ENCODE data around the gene HABP4. TPM values are rescaled to one million over a fixed set of nuclear protein-coding genes. Genes with fewer than 3 reads are reported as not detected.

Gene HABP4
- total RNA-seq, 1 donor from 2014 or later: 14.3 TPM

DNA sequence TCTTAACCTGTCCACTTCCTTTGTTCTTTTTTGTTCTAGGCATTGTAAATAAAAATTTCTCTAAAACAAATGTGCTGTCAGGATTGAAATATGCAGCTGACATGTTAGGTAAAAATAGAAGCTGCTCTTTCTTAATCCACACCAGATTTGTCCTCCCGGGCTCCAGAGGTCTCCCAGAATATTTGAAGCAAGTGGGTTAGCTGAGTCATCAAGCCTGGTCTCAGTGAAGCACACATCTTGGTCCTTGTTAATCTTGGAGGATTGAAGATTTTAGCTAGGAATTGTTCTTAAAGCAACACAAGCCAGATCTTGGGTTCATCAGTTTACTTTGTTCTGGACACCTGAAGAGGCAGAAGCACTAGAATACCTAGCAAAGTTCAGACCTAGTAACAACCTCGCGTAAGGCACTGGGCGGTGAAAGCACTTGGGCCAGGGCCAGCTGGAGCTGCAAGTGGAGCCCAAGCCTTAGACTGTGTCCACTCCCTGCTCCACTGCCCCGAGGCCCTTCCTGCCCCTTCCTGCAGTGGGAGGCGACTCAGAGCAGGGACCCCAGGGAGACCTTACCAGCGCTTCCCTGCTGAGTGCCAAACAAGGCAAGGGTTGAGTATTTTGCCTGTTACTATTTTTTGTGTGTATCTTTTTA lies 36.5 kb downstream of the HABP4 start:
- H3K4me3 Mint-ChIP-seq (ENCODE audit: low read depth): no peak overlapping the region
- no peak for DNase-seq (ENCODE audit: low spot score)
- peaks cover 53% of the 10 kb centered on the region for H3K36me3 Mint-ChIP-seq (ENCODE audit: low read depth)
- H3K4me1 Mint-ChIP-seq (ENCODE audit: low read depth): no peaks in the 10 kb centered on the region
- H3K27ac Mint-ChIP-seq: no peak overlapping the region
- no peaks in the 10 kb centered on the region for H3K27me3 Mint-ChIP-seq (ENCODE audit: low read depth)
- H3K9me3 Mint-ChIP-seq: no peaks in the 10 kb centered on the region
- intact Hi-C loops (cut with micrococcal nuclease): no loop called here

DNA sequence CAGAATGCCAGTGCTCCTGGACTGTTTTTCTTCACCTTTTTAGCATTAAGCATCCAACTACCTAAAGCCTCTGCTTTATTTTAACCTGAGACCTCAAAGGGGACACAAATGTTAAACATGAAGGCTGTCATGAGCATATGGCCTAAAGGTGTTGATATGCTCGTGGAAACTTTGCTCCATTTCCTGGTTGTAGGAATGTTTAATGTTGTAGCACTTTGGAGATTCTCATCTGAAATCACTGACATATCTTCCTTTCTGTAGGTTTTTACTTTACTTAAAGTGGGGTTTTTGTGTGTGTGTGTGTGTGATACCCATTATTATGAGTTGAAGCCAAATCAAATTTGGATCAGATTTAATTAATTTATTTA lies 37.0 kb downstream of the HABP4 start:
- peaks cover 55% of the 10 kb centered on the region for H3K36me3 Mint-ChIP-seq (ENCODE audit: low read depth)
- H3K27ac Mint-ChIP-seq: no peak overlapping the region
- intact Hi-C loops (cut with micrococcal nuclease): no loop called here
- H3K4me3 Mint-ChIP-seq (ENCODE audit: low read depth): no peak overlapping the region
- H3K4me1 Mint-ChIP-seq (ENCODE audit: low read depth): peaks cover 2% of the 10 kb centered on the region
- no peaks in the 10 kb centered on the region for H3K9me3 Mint-ChIP-seq
- DNase-seq (ENCODE audit: low spot score): no peak
- no peaks in the 10 kb centered on the region for H3K27me3 Mint-ChIP-seq (ENCODE audit: low read depth)

DNA sequence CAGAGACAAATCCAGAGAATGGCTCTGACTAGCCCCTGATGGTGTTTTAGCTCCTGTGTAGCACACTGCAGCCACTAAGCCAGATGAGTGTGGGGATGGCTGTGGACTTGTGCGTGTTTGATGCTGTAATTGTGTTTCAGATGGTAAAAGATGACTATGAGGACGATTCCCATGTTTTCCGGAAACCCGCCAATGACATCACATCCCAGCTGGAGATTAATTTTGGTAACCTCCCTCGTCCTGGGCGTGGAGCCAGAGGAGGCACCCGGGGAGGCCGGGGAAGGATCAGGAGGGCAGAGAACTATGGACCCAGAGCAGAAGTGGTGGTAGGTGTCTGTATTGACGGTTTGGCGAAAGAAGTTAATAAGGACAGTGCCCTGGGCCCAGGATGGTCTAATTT lies 38.0 kb downstream of the HABP4 start:
- Mint-ChIP-seq H3K4me1 (ENCODE audit: low read depth) (peaks cover 2% of the 10 kb centered on the region), H3K36me3 (ENCODE audit: low read depth) (peaks cover 47% of the 10 kb centered on the region), H3K27ac (no peak overlapping the region), H3K27me3 (ENCODE audit: low read depth) (no peaks in the 10 kb centered on the region), H3K4me3 (ENCODE audit: low read depth) (no peak overlapping the region), H3K9me3 (no peaks in the 10 kb centered on the region)
- DNase-seq (ENCODE audit: low spot score): no peak
- intact Hi-C loops (cut with micrococcal nuclease): no loop called here

DNA sequence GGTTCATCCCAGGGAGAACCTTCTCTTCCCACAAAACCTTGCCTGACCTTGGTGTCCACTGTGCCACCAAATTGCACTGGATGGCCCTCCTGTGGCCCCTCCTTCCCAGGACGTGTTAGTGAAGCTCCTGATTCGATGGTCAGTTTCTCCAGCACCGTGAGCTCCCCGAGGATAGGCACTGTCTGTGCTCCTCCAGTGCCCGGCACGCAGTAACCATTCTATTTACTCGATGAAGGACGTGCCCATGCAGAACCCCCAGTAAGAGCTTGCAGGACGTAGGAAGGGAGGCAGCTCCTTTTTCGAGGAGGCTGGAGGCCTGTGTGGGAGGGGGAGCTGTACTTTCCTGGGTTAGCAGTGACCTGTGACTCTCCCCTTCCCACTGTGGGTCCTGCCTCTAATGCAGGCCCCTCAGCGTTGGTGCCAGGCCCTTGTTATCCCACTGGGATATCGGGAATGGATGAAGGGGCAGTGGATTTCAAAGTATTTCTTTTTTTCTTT lies 39.6 kb downstream of the HABP4 start:
- intact Hi-C loops (cut with micrococcal nuclease): no loop called here
- DNase-seq (ENCODE audit: low spot score): no peak
- Mint-ChIP-seq H3K4me1 (ENCODE audit: low read depth) (peaks cover 2% of the 10 kb centered on the region), H3K27me3 (ENCODE audit: low read depth) (no peaks in the 10 kb centered on the region), H3K9me3 (no peaks in the 10 kb centered on the region), H3K36me3 (ENCODE audit: low read depth) (peaks cover 40% of the 10 kb centered on the region), H3K27ac (no peak overlapping the region), H3K4me3 (ENCODE audit: low read depth) (no peak overlapping the region)

DNA sequence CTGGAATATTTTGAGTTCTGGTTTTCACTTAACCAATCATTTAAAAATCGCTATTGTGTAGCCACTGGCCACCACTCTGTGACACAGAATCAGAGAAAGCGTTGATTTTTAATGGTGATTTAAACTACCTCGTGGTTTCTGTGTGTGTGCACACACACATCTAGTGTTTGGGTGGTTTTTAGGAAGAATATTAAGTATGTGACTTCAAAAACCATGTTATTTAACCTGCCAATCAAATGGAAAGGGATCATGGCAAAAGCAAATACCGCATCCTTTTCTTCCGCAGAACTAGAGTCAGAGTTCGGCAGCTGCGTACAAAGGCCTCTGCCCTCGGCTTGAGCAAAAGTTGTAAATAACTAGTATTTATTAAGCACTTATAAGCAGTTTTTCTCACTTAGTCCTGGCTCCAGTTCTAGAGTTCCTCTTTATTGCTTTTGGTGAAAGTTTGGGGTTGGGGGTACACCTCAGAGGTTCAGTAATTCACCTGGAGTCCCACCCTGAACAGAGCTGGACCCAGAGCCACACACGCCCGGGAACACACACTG lies 40.6 kb downstream of the HABP4 start:
- Mint-ChIP-seq H3K27me3 (ENCODE audit: low read depth) (no peaks in the 10 kb centered on the region), H3K36me3 (ENCODE audit: low read depth) (peaks cover 31% of the 10 kb centered on the region), H3K9me3 (no peaks in the 10 kb centered on the region), H3K4me3 (ENCODE audit: low read depth) (no peak overlapping the region), H3K4me1 (ENCODE audit: low read depth) (peaks cover 2% of the 10 kb centered on the region), H3K27ac (no peak overlapping the region)
- intact Hi-C loops (cut with micrococcal nuclease): loop anchor here (1.0 to 5.0 kb wide), 2 partner anchors 11 to 38 kb away; partner anchors contain the start of gene HABP4
- DNase-seq (ENCODE audit: low spot score): no peak

DNA sequence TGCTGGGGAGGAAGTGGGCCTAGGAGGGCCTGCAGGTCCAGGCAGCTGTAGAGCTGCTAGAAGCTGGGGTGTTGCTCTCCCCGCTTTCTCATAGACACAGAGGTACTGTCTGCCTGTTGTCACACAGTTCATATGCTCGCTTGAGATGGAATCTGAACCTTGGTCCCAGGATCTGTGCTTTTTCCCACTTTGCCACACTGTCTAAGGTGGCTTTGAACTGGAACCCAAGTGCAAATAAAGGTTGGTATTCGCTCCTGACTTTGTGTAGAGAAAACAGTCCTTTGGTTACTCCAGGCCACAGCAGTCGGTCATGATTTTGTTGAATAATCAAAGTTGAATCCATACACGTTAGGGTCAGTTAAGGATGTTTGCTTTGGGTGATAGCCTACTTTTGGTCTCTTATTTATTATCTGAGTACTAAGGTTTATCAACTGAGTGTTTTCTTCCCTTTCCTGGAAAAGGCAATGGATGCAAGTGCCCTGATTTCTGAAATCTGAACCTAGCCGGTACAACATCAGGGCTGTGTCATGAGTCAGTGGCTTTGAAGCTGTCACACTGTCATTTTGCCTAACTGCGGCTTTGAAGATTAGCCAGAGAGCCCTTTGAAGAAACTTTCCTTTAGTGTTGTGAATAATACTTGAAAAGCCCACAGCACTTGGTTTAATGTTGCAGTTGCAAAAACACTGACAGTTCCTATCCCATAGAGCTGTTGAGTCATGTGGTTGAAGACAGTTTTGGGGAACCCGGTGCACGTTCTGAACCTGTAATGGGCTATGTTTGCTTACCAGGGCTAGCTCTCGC lies 41.3 kb downstream of the HABP4 start:
- intact Hi-C loops (cut with micrococcal nuclease): loop anchor here (1.0 to 5.0 kb wide), 2 partner anchors 12 to 39 kb away; partner anchors contain the start of gene HABP4

DNA sequence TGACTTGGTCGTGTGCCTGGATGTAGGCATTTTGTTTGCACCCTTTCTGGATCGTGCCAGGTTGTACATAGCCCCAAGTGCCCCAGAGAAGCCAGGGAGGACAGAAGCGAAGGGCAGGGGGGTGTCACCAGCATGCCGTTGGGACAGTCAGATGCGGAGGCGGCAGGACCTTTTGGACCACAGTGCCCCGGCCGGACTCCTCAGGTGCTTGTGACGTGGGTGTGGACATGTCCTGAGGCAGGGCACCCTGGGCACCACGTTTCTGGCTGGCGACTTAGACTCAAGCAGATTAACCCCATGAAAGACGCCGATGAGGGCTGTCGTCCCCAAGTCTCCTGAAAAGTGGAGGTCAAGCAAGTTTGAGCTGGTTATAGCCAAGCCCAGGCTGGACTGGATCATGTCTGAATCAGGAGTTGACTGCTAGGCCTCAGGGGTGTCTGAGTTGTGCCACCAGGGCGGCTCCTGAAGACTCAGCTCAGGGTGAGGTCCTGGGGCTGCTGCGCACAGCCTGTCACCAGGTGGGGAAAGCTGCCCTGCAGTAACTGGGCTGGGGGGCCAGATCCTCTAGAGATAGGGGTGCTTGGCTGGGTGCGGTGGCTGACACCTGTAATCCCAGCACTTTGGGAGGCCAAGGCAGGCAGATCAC lies 42.0 kb downstream of the HABP4 start:
- Mint-ChIP-seq H3K27ac (peak overlapping the region; percentile 74), H3K9me3 (no peaks in the 10 kb centered on the region), H3K36me3 (ENCODE audit: low read depth) (peaks cover 26% of the 10 kb centered on the region), H3K27me3 (ENCODE audit: low read depth) (no peaks in the 10 kb centered on the region), H3K4me1 (ENCODE audit: low read depth) (peaks cover 2% of the 10 kb centered on the region), H3K4me3 (ENCODE audit: low read depth) (no peak overlapping the region)
- intact Hi-C loops (cut with micrococcal nuclease): loop anchor here (1.0 to 5.0 kb wide), 2 partner anchors 13 to 40 kb away; partner anchors contain the start of gene HABP4
- DNase-seq (ENCODE audit: low spot score): no peak

More for the DNA sequence above, 41.3 kb downstream of the HABP4 start:
- Mint-ChIP-seq H3K27ac (peak overlapping the region; percentile 74), H3K4me1 (ENCODE audit: low read depth) (peaks cover 2% of the 10 kb centered on the region), H3K9me3 (no peaks in the 10 kb centered on the region), H3K27me3 (ENCODE audit: low read depth) (no peaks in the 10 kb centered on the region), H3K36me3 (ENCODE audit: low read depth) (peaks cover 29% of the 10 kb centered on the region), H3K4me3 (ENCODE audit: low read depth) (no peak overlapping the region)
- DNase-seq (ENCODE audit: low spot score): no peak

DNA sequence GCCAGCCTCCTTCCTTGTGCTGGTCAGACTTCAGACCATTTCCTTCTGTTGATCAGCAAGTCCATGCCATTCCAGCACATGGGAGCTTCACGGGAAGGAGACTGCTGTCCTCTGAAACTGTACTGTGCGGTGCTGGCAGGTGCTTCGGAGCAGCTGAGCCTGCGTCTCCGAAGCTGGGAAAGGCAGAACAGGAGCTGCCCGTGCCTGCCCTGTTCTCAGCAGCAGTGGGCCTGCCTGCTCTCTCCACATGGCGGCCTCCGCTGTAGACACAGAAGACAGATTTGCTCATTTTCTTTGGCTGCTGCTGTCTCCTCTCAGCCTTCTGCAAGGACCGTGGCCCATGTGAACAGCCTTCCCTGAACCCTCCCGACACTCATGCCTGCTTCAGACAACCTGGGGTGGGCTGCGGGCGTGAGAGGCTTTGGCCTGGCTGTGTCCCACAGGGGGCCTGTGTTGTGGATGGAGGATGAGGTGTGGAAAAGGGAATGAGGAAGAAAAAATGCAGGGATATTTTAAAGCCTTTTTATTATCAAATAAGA lies 43.1 kb downstream of the HABP4 start:
- Mint-ChIP-seq H3K4me1 (ENCODE audit: low read depth) (peaks cover 2% of the 10 kb centered on the region), H3K27me3 (ENCODE audit: low read depth) (no peaks in the 10 kb centered on the region), H3K27ac (no peak overlapping the region), H3K9me3 (no peaks in the 10 kb centered on the region), H3K36me3 (ENCODE audit: low read depth) (peaks cover 22% of the 10 kb centered on the region), H3K4me3 (ENCODE audit: low read depth) (no peak overlapping the region)
- no peak for DNase-seq (ENCODE audit: low spot score)
- intact Hi-C loops (cut with micrococcal nuclease): loop anchor here (5.0 kb wide), 1 partner anchor 41 kb away; the partner anchor contains the start of gene HABP4

DNA sequence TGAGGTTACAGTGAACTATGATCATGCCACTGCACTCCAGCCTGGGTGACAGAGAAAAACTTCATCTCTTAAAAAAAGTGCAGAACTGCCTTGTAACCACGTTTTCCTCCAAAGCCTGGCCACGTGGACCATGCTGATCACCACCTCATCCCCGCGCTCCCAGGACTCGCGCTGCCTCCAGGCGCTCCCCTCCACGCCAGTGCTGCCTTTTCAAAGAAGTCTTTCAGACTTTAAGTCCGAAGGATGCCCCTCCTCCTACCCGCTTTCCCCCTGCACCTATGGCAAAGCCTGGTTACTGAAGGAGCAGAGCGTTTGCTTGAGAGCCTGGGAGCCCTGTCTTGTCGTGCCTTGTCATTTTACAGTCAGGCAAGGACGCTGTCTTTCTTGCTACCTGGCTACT lies 43.8 kb downstream of the HABP4 start:
- no peak overlapping the region for H3K27ac Mint-ChIP-seq
- no peak for DNase-seq (ENCODE audit: low spot score)
- peaks cover 2% of the 10 kb centered on the region for H3K4me1 Mint-ChIP-seq (ENCODE audit: low read depth)
- H3K4me3 Mint-ChIP-seq (ENCODE audit: low read depth): no peak overlapping the region
- no peaks in the 10 kb centered on the region for H3K9me3 Mint-ChIP-seq
- peaks cover 17% of the 10 kb centered on the region for H3K36me3 Mint-ChIP-seq (ENCODE audit: low read depth)
- intact Hi-C loops (cut with micrococcal nuclease): loop anchor here (5.0 kb wide), 1 partner anchor 41 kb away; the partner anchor contains the start of gene HABP4
- H3K27me3 Mint-ChIP-seq (ENCODE audit: low read depth): no peaks in the 10 kb centered on the region

DNA sequence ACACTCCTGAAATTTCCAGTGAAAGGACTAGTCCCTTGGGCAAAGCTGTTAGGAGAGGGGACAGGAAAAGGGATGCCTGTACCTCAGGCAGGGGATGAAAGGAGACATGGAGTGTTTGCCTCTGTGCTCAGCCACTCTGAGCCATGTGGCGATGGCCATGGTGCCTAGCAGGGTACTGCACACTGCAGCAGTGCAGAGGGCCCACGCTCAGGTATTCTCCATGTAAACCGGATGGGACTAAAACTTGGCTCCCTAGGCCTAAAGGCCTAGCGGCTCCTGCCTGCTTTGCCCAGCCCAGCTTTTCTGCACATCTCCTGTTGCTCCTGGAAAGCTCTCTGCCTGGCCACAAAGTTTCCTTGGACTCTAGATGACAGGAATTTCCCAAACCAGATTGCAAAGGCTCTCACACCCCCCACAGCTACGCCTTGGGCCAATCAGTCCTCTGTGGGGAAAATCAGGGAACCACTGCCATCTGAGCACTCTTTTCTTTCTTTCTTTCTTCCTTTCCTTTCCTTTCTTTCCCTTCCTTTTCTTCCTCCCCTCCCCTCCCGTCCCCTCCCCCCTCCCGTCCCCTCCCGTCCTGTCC lies 44.3 kb downstream of the HABP4 start:
- no peak overlapping the region for H3K4me3 Mint-ChIP-seq (ENCODE audit: low read depth)
- H3K27me3 Mint-ChIP-seq (ENCODE audit: low read depth): no peaks in the 10 kb centered on the region
- H3K4me1 Mint-ChIP-seq (ENCODE audit: low read depth): peaks cover 2% of the 10 kb centered on the region
- intact Hi-C loops (cut with micrococcal nuclease): loop anchor here (5.0 kb wide), 1 partner anchor 42 kb away; the partner anchor contains the start of gene HABP4
- no peaks in the 10 kb centered on the region for H3K9me3 Mint-ChIP-seq
- peaks cover 13% of the 10 kb centered on the region for H3K36me3 Mint-ChIP-seq (ENCODE audit: low read depth)
- no peak for DNase-seq (ENCODE audit: low spot score)
- H3K27ac Mint-ChIP-seq: no peak overlapping the region

DNA sequence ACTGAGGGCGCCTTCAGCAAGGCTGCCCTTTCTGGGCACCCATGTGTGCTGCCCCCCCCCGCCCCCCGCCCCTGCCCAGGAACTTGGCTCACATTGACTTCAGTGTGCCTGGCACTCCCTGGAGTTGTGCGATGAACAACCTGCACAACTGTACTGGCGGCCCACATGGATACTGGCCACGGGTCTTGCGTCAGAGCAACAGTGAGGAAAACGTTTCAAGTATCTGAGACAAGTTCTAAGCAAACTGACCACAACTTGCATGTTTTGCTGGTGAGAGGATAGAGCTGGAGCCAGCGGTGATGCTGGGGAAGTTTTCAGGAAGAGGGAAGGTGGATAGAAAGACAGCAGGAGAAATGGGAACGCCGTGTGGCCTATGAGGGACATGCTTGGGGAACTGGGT lies 45.4 kb downstream of the HABP4 start:
- DNase-seq (ENCODE audit: low spot score): no peak
- H3K9me3 Mint-ChIP-seq: no peaks in the 10 kb centered on the region
- H3K36me3 Mint-ChIP-seq (ENCODE audit: low read depth): peaks cover 6% of the 10 kb centered on the region
- peaks cover 2% of the 10 kb centered on the region for H3K4me1 Mint-ChIP-seq (ENCODE audit: low read depth)
- no peak overlapping the region for H3K4me3 Mint-ChIP-seq (ENCODE audit: low read depth)
- H3K27ac Mint-ChIP-seq: no peak overlapping the region
- H3K27me3 Mint-ChIP-seq (ENCODE audit: low read depth): no peaks in the 10 kb centered on the region
- intact Hi-C loops (cut with micrococcal nuclease): no loop called here

All from activated T-helper 2 cell treated with anti-CD3 and anti-CD28 coated beads, Interferon-gamma antibody, Interleukin-2, Interleukin-4, amounts not matched to agents 10 μg/mL and 5 μg/mL and 100 μg/mL, durations not matched to agents 14 hours and 24 hours and 36 hours (primary cell).